ENCODE data around the gene AUTS2. TPM values are rescaled to one million over a fixed set of nuclear protein-coding genes. Genes with fewer than 3 reads are reported as not detected.

Gene AUTS2
- total RNA-seq, 3 donors from 2014 or later = 31.5 to 94.3 (median 81.3) TPM

DNA sequence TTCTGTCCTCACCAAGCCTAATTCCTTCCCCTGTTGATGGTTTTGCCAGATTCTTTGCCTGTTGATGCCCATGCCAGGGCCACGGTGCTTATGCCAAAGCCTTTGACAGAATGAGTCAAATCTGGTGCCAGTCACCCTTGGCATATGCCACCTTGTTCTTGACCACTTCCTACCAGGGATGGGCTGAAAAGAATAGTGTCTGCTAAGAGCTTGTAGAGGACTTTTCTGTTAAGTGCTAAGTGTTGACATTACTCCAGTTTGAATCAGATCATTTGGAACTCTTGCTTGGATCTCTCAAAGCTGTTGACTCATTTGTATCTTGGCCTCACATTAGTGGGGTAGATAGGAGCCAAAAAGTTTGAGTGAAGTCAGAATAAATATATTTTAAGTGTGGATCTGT lies 661.2 kb downstream of the AUTS2 start:
- Histone ChIP-seq H3K27ac (no peak overlapping the region), H3K9me3 (no peaks in the 10 kb centered on the region), H3K27me3 (no peaks in the 10 kb centered on the region), H3K36me3 (no peaks in the 10 kb centered on the region), H3K4me3 (no peak overlapping the region), H3K4me1 (no peaks in the 10 kb centered on the region)
- intact Hi-C loops (cut with DNase I; ENCODE audit: low total_unique reads) = no loop called here
- TF ChIP-seq POLR2AphosphoS5 (IDR thresholded peaks at IDR 0.05) = no peak
- TF ChIP-seq POLR2A (IDR thresholded peaks at IDR 0.05) = no peak
- TF ChIP-seq, protein P1, sequence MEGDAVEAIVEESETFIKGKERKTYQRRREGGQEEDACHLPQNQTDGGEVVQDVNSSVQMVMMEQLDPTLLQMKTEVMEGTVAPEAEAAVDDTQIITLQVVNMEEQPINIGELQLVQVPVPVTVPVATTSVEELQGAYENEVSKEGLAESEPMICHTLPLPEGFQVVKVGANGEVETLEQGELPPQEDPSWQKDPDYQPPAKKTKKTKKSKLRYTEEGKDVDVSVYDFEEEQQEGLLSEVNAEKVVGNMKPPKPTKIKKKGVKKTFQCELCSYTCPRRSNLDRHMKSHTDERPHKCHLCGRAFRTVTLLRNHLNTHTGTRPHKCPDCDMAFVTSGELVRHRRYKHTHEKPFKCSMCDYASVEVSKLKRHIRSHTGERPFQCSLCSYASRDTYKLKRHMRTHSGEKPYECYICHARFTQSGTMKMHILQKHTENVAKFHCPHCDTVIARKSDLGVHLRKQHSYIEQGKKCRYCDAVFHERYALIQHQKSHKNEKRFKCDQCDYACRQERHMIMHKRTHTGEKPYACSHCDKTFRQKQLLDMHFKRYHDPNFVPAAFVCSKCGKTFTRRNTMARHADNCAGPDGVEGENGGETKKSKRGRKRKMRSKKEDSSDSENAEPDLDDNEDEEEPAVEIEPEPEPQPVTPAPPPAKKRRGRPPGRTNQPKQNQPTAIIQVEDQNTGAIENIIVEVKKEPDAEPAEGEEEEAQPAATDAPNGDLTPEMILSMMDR (IDR thresholded peaks at IDR 0.05) = no peak
- no peak for DNase-seq (ENCODE audit: low spot score in 2 of 2)

GRCh38 chr7:70263471-70264255 lies 665.4 kb downstream of the AUTS2 start:
- intact Hi-C loops (cut with DNase I; ENCODE audit: low total_unique reads) = no loop called here
- H3K27me3 ChIP-seq = no peaks in the 10 kb centered on the region
- no peak for DNase-seq (ENCODE audit: low spot score in 2 of 2)
- H3K4me1 ChIP-seq = no peaks in the 10 kb centered on the region
- no peak overlapping the region for H3K27ac ChIP-seq
- H3K4me3 ChIP-seq = no peak overlapping the region
- H3K9me3 ChIP-seq = no peaks in the 10 kb centered on the region
- no peaks in the 10 kb centered on the region for H3K36me3 ChIP-seq
- TF ChIP-seq, protein P1 (IDR thresholded peaks at IDR 0.05) = no peak
- no peak for TF ChIP-seq POLR2A (IDR thresholded peaks at IDR 0.05)
- no peak for TF ChIP-seq POLR2AphosphoS5 (IDR thresholded peaks at IDR 0.05)

- H3K36me3 ChIP-seq = no peaks in the 10 kb centered on the region
- no peak overlapping the region for H3K27ac ChIP-seq
- H3K4me1 ChIP-seq = no peaks in the 10 kb centered on the region
- no peak overlapping the region for H3K4me3 ChIP-seq
- no peak for DNase-seq (ENCODE audit: low spot score in 2 of 2)
- no peaks in the 10 kb centered on the region for H3K27me3 ChIP-seq
- no peaks in the 10 kb centered on the region for H3K9me3 ChIP-seq
- intact Hi-C loops (cut with DNase I; ENCODE audit: low total_unique reads) = no loop called here
- TF ChIP-seq, protein P1 (IDR thresholded peaks at IDR 0.05) = no peak
- TF ChIP-seq POLR2A (IDR thresholded peaks at IDR 0.05) = no peak
- TF ChIP-seq POLR2AphosphoS5 (IDR thresholded peaks at IDR 0.05) = no peak
Observed at GRCh38 chr7:70266186-70266585, 667.9 kb downstream of the AUTS2 start.

DNA sequence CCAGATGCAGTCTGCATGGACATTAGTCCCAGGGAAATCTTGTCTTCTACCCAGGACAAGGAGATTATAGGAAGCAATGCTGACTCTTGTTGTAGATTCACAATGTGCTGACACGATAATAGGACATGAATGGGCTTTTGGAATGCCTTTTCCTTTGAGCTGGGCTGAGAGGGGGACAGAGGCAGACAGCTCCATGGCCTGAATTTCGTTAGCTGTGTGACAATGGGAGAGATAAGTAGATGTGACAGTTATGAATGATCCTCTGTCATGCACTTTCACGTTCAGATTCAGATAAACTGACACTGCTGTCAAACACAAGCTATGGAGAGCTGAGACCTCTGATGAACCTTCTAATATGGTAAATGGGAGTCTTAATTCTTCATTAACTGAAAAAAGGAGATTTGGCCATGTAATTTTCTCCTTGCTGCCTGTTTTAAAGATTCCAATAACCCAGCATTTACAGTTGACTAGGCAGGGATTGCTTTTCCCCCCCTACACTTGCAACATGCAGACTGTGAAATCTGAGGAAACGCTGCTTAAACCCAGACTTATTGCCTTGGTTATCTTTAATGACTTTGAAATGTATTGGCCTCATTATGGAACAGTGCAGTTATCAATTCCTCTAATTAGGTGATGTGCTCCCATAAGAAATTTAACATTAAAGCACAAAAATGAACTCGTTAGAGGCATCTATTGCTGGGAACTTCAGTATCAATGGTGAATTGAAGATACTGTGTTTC lies 669.3 kb downstream of the AUTS2 start:
- Histone ChIP-seq H3K4me1 (no peaks in the 10 kb centered on the region), H3K9me3 (no peaks in the 10 kb centered on the region), H3K27me3 (no peaks in the 10 kb centered on the region), H3K4me3 (no peak overlapping the region), H3K36me3 (no peaks in the 10 kb centered on the region), H3K27ac (no peak overlapping the region)
- no peak for TF ChIP-seq POLR2A (IDR thresholded peaks at IDR 0.05)
- TF ChIP-seq POLR2AphosphoS5 (IDR thresholded peaks at IDR 0.05) = no peak
- TF ChIP-seq, protein P1 (IDR thresholded peaks at IDR 0.05) = no peak
- intact Hi-C loops (cut with DNase I; ENCODE audit: low total_unique reads) = no loop called here
- no peak for DNase-seq (ENCODE audit: low spot score in 2 of 2)

- Histone ChIP-seq H3K4me1 (no peaks in the 10 kb centered on the region), H3K9me3 (no peaks in the 10 kb centered on the region), H3K27me3 (no peaks in the 10 kb centered on the region), H3K27ac (no peak overlapping the region), H3K36me3 (no peaks in the 10 kb centered on the region), H3K4me3 (no peak overlapping the region)
- TF ChIP-seq, protein P1 (IDR thresholded peaks at IDR 0.05) = no peak
- TF ChIP-seq POLR2AphosphoS5 (IDR thresholded peaks at IDR 0.05) = no peak
- TF ChIP-seq POLR2A (IDR thresholded peaks at IDR 0.05) = no peak
- intact Hi-C loops (cut with DNase I; ENCODE audit: low total_unique reads) = no loop called here
- DNase-seq (ENCODE audit: low spot score in 2 of 2) = no peak
Observed at GRCh38 chr7:70268179-70268578, 669.9 kb downstream of the AUTS2 start.

All from breast epithelium (tissue), 4 donors.